HG02943 (cell line): ENCODE measurements around the gene RPS21.

ENCODE experiments used
- ATAC-seq: cut with Tn5 transposase; IDR thresholded peaks from one replicate; pipeline ENCODE4 v1.9.1; 2021; ENCODE audit warnings: mild to moderate bottlenecking, low read depth, moderate library complexity; ENCODE audit not compliant: unreplicated experiment

RPS21 gene

DNA sequence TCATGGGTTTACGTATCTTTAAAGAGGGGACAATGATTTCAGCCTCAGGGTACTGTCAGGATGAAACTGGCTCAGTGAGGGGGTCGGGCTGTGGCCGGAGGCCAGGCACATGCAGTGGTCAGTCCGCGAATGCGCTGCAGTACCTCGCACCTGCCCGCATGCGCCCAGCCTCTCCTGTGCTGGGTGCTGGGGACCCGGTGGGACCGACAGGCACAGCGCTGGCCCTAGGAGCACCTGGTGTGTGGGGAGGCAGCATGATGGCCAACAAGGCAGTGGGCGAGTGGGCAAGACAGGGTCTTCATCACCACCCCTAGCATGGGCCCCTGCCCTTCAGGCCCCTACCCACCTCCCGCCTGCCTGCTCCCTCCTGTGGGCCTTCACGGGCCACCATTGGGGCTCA is 21.2 kb downstream of the RPS21 start:
- no peak for ATAC-seq

DNA sequence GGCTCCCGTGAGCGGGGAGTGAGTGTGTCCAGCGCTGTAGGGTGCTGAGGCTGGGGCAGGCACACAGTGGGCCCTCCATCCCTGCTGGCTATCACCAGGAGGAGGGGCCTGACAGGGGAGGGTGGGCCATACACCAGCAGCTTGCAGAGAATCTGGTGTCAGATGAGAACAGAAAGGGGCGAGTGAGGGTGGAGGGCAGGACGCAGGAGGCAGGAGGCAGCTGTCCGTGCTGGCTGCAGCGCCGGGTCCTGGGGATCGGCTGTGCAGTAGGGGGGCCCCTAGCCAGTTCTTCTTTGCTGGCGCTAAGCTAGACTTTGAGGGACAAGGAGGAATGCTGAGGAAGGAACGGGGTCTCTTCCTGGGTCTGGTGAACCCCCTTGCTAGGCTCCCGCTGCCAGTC is 21.7 kb downstream of the RPS21 start:
- no peak for ATAC-seq

DNA sequence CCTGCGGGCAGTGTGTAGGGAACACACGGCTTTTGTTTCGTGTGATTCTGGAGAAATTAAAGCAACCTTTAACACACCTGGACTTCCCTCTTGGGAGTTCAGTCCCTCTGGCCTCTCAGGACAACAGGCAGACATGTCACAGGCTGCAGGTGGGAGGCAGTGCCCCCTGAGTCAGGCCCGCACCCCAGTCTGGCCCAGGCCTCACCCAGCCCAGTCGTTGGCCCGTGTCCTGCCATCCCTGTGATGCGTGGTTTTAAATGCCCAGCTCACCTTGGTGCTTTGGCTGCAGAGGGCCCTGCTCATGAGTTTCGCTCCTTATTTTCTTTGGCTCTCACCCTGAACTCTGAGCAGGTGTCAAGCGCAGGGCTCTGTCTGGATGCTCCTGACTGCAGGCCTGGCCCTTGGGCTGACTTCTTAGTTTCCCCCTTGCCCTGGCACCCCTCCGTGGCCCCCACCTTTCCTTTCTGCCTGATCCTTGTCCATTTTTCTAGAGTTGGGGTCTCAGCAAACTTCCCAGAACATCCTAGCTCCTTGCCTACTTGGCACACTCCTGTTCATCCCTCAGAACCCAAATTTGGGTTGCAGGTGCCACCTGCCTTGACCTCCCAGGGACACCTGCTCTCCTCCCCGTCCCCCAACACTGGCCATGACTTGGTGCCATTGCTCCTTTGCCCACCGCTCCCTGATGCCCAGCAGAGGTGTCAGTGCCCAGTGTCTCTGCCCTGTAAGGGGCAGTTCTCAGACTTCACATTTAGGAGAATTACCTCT is 22.4 kb downstream of the RPS21 start:
- ATAC-seq: no peak

DNA sequence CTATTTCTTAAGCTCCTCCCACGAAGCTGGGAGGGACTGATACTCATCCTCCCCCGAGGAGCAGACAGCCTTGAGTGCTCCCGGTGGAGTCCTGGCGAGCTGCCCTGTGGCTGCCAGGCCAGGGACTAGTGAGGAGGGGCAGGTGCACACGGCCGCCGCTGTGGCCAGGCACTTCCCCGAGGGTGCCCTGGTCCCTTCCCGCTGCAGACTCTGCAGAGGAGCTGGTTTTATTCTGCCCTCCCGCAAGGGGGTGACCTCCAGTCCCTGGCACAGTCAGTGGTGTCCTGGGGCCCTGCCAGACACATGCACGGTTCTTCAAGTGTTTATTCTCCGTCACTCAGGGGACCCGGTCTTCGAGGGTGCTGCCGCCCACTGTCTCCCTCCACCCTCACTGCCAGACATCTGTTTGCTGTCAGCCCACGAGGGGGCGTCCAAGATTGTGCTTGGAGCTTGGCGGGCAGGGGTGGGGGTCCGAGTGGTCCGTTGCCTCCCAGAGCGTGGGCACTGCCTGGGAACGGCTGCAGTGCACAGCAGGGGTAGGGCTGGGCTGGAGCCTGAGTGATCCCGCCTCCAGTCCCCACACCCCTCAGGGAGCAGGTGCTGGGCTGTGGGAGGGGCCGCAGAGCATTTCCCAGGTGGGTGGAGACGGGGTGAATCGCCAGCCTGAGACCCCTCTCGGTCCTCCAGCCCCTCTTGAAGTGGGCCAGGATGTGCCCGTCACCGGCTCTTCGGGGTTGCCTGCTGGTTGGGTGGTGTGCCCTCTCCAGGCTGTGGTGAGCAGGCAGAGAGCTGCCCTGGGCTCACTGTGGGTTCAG is 23.2 kb downstream of the RPS21 start:
- no peak for ATAC-seq

DNA sequence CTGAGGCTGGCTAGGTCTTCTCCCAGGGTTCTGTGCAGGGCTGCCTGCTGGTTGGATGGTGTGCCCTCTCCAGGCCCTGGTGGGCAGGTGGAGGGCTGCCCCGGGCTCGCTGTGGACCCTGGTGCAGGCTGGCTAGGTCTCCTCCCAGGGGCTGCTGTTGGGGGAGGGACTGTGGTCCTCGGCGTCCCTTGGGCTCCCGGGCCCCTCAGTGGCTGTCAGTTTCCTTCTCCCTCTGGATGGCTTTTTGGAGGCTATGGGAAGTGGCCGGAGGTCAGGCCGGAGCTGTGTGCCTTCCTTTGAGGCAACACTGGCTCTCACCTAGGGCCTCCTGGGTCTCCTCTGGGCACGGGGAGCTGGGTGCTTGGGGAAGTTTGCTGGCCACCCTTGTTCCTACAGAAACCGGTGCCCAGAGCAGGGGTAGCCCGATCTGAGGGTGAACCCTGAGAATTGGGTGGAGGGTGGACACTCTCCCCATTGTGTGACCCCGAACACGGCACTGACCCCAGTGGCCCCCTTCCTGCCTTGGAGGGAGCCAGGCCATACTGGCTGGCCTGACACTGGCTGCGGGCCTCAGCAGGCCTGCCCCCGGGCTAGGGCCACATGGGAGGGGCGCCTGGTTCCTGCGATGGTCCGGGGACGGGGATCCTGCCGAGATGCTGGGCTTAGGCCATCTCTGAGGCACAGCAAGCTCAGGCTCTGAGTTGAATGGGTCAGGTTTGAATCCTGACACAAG is 24.0 kb downstream of the RPS21 start:
- no peak for ATAC-seq

DNA sequence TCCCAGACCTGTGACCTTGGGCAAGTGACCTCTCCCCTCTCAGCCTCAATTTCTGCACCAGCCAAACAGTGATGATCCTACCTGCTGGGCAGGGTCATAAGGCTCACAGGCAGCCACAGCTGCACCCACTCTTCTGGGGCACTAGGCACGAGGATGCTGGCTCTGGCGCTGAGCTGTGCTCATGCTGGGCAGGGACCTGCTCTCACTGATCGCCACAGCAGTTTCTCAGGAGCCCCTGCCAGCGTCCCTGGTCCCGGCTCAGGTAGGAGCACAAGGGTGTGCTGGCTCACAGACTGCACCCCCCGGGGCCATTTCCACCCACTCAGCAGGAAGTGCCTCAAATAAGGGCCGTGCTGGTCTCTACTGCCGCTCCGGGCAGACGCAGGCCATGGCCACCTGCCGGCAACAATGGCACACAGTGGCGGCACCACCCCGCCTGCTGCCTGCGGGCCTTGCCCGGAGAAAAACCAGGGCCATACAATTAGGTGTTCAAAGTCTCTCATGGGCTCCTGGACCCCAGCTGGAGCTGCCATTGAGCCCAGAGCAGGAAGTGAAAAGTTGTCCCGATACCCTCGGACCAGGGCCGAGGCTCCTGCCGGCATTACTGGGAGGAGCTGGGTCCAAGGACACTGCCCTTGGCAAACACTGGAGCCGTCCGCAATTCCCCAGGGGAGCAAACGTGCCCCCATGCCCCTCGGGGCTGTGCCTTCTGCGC is 24.7 kb downstream of the RPS21 start:
- no peak for ATAC-seq

DNA sequence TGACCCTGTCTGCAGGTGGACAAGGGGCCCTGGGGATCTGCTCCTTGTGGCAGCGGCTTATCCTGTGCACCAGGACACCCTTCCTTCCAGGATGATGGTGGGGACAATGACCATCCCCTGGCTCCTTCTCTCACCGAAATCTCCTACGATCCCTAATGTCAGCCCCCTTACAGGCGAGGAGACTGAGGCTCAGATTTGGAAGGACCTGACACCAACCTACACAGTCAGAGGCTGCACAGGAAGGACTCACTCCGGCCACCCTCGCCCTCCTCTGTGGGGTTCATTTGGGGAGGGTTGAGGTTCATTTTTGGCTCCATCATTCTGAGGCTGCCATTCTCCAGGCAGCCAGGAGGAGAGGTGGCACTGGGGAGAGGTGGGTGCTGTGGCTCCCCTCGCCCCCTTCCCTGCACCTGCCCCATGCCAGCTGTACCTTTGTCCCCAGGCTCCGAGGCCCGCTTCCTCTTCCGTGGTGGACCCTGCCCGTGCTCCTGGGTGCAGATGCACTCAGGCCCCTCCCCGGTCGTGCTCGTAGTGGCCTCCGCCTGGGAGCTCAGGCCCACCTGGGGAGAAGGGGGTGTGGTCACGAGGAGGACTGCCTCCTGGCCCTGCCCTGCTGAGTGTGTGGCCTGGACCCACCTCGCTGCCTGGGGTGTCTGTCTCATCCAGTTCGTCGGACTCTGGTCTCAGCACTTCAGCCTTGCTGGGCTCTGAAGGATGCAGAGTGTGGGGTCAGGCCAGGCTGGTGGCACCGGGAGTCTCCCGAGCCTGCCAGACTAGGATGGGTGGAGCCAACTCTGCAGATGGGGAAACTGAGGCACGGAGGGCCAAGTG is 25.5 kb downstream of the RPS21 start:
- no peak for ATAC-seq

DNA sequence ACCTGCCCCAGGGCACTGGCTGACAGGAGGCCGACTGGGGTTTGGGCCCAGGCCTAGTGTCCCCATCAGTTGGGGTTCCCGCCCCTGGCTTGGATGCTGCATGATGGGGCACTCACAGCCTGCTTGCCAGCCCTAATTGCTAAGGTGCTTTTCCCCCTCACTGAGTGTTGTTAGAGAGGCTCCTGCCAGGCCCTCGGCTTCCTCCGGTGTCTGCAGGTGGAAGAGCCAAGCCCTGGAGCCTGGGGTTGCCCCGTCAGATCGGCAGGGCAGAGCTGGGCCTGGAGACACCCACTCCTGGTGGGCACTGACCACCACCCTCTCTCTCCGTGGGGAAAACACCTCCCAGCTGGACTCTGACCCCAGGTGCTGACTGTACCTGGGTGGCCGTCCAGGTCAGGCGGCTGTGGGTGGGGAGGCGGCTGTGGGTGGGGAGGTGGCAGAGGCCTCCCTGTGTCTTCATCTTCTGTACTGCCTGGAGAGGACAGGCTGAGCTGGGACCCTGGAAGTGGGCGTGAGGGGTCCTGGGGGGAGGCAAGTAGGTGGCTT is 26.2 kb downstream of the RPS21 start:
- ATAC-seq: no peak

DNA sequence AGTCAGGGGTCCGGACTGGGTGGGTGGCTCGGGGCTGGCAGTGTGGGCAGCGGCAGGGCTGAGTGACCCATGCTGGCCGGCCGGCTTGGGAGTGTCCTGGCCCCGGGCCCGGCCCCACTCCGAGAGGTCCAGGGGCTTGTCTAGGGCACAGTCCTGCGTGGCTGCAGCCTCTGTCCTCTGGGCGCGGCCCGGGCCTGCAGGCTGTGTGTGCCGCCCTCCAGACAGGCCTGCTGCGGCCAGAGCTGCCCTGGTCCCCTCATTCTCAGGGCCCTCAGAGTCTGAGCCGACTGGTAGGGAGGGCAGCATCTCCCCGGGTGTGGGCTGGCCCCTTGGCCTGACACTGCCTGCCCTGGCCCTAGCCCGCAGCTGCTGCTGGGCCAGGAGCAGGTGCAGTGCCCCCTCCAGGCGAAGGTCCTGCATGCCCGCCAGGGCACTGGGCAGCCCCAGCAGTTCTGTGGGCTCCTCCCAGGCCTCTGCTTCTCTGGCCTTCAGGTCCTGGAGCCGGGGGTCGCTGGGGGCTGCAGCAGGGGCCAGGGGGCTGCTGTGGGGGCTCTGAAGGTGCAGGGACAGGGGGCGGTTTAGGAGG is 27.1 kb downstream of the RPS21 start:
- no peak for ATAC-seq

DNA sequence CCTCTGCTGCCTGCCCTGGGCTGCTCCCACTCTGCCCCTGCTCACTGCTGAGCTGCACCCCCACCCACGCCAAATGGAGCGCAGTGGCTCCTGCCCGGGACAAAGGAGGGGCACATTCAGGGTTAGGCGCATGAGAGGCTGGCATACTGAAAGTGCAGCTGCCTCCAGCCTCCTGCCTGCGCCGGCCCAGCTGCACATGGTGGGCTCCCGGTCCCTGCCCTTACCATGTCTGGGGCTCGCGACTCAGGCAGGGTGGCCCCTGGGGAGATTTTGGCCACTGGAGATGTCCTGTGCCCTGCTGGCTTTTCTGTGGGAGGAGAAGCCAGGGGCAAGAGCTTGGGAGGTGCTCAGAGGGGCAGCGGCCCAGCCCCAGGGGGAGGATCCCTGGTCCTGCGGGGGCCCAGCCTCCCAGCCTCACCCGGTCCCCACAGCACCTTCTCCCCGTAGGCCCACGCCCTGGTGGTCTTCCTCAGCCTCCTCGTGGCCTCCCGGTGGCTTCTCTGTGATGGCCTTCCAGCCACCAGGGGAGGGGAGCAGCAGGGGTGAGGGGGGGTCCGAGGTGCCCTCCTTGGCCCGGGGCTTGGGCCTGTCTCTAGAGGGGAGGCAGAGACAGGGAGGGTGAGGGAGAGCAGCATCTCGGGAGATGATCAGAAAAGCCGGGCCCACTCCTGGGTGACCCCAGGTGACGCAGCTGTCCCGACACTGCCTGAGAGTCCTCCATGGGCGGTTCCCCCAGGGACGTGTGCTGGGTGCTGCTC is 28.6 kb downstream of the RPS21 start:
- no peak for ATAC-seq

DNA sequence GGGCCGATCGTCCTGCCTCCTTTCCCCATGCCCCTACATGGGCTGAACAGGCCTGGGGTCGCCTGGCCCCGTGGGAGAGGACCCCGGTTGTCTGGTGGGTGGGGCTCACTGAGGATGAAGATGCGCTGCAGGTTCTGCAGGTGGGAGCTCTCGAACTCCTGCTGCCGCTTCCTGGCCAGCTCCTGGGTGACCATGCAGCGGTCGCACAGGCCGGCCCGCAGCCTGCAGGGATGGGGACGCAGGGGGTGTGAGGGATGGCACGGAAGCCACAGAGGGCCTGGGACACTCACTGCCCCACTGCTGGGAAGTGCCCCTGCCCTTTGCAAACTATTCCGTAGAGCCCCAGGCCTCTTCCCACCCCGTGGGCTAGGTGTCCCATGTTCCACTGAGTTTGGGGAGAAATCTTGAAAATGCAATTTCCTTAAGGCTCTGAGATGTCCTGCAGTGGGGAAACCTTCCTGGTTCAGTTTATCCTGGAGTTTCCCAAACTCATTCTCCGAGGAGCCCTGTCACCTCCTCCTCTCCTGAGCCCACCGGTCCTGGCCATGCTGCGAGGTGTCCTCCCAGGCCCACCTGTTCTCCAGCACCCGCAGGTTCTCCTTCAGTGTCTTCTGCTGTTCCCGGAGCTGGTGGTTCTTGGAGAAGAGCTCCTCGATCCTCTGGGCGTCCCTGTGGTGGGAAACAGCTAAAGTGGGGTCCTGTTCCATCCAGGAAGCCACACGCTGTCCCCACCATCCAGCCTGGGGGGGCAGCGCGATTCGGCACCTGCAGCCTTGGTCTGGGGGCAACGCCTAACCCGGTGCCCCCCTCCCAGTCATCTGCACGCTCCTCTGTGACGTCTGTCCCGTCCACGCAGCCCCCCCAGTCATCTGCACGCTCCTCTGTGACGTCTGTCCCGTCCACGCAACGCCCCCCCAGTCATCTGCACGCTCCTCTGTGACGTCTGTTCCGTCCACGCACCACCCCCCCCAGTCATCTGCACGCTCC is 30.0 kb downstream of the RPS21 start:
- no peak for ATAC-seq

DNA sequence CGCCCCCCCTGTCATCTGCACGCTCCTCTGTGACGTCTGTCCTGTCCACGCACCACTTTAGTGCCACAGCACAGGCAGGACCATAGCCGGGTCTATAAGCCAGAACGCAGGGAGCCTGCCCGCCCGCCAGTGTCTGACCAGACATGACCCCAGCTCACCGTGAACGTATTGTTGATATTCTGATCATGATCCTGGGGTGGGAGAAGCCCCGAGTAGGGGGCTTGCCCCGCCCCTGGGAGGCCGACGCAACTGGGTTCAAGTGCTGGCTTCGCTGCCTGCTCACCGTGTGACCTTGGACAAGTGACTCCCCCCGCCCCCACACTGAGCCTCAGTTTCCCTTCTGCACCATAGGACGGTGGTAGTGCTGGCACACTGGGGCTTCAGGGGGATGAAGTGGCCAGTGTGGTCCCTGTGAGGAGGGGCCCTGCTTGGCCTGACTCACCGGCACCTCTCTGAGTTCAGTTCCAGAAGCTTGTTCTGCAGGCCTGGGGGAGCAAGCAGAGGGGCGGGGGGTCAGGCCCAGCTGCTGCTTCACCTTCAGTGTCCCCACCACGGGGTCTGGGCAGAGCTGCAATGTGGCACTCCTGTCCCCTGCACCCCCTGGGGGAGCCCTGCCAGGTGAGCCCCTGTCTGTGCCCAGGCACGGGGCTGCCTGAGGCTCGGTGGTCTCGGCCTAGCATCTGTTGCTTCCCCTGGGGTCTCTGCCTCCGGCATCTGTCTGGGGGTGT is 31.2 kb downstream of the RPS21 start:
- ATAC-seq: no peak

DNA sequence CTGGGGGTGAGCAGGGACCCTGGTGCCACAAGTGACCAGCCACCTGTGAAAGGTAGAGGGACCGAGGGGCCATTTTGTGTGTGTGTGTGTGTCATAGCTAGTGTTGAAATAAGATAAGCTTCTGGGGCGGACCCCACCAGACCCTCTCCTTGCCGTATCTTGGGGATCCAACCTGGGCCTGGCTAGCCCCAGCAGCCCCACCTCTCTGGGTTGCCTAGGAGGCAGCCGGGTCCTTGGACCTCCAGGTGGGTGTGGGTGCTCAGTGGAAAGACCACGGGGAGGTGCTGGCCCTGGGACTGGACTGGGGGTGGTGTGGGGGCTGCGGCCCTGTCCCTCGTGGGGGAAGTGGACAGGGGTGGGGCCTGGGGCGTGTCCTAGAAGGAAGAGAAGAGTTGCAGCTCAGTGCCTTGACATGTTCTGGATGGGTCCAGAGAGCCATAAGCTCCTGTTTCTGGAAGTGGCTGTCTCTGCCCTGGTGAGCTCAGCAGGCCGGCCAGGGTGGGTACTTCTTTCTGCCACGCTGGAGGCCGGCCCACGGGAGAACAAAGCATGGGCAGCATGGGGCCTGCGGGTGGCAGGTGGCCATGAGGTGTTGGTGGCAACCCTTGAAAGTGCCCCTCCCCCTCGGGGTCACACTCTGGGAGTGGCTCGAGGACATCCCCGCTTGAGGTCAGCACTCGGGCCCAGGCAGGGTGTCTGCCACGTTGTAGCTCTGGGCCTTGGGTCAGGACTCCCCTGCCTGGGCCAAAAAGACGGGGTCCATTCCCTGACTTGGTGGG is 32.0 kb downstream of the RPS21 start:
- ATAC-seq: no peak

DNA sequence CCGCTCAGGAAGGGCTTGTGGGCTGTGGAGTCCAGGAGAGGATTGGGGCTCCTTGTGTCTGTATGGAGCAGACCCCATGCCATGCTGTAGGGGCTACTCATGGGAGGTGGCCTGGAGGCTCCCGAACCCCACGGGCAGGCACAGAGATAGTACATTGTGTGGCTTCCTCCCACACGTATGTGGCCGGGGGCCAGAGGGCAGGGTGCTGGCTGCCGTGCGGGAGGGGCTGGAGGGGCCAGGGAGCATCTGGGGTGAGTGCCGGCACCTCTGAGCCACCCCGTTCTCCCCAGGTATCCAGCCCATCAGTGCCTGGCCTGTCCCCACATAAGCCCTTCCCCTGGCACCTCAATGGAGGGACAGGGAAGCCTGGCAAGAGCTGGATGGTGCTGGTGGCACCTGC is 32.9 kb downstream of the RPS21 start:
- no peak for ATAC-seq

DNA sequence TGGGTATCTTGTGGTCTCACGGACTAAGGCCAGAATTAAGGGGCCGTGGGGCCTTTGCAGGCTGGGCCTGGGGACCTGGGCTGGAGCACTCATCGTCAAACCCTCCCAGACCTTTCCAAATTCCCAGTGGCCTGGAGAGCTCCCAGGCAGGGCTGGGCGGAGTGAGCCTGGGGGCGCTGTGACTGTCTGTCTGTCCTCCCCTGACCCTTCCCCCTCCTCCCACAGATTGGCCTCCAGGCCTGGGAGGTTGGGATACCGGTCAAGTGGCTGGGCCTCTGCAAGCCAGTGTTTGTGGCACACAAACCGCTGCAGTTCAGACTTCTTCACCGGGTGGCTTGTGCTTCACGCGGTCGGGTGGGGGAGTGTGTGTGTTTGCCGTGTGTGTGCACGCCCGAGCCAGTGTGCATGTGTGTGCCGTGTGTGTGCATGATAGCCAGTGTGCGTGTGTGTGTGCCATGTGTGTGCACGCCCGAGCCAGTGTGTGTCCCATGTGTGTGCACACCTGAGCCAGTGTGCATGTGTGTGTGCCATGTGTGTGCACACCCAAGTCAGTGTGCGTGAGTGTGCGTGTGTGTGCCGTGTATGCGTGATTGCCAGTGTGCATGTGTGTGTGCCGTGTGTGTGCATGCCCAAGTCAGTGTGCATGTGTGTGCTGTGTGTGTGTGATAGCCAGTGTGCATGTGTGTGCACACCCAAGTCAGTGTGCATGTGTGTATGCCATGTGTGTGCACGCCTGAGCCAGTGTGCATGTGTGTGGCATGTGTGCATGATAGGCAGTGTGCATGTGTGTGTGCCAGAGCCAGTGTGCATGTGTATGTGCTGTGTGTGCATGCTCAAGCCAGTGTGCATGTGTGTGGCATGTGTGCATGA is 34.2 kb downstream of the RPS21 start:
- no peak for ATAC-seq
